ENCODE measurements around the gene QRSL1.
"Not testable (repeated sequence)": the region's sequence is repeated elsewhere in the genome, so short reads cannot be mapped to it uniquely, and the experiment has no call there.

QRSL1 gene

GRCh38 chr6:106629103-106629858, at the start of gene QRSL1, which contains the start of gene RTN4IP1:
Gene QRSL1 (plus strand): TSS chr6:106629578. CDS start chr6:106629682, 104 bp downstream.
Gene RTN4IP1 (minus strand): TSS chr6:106629498. CDS start chr6:106629021, 477 bp downstream.
- intact Hi-C loops (cut with micrococcal nuclease), result loop anchor here (1.0 kb wide), 1 partner anchor 8 kb away; no protein-coding TSS in a partner anchor
- peak within 1 kb of the TSS; percentile 91 for H3K27ac Mint-ChIP-seq
- H3K4me1 Mint-ChIP-seq (ENCODE audit: low read depth), result peaks cover 14% of the 10 kb centered on the region
- no peaks in the 10 kb centered on the region for H3K9me3 Mint-ChIP-seq
- peak within 1 kb of the TSS; percentile 81 for H3K4me3 Mint-ChIP-seq
- H3K36me3 Mint-ChIP-seq (ENCODE audit: low read depth), result peaks cover 22% of the 10 kb centered on the region
- no peaks in the 10 kb centered on the region for H3K27me3 Mint-ChIP-seq

DNA sequence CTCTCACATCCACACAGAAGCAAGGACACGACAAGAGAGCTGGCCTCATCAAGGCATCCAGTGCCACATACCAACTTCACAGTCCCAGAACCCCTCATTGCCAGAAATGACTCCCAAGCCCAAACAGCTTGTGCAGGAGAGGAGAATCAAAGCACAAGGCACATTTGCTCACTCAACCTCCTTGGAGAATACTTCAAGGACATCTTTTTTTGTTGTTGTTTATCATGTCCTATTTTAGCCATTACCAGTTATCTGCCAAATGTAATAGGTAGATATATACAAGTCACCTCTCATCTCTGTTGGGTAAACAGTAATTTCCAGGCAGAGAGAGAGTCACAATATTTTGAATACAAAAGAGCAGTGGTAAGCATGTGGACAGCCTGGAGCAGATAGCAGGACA, 47.9 kb upstream of the QRSL1 start:
- intact Hi-C loops (cut with micrococcal nuclease), result no loop called here
- no peaks in the 10 kb centered on the region for H3K9me3 Mint-ChIP-seq
- H3K27ac Mint-ChIP-seq, result no peak overlapping the region
- H3K27me3 Mint-ChIP-seq, result no peaks in the 10 kb centered on the region
- H3K4me3 Mint-ChIP-seq, result no peak overlapping the region
- H3K36me3 Mint-ChIP-seq (ENCODE audit: low read depth), result peaks cover 45% of the 10 kb centered on the region
- H3K4me1 Mint-ChIP-seq (ENCODE audit: low read depth), result no peaks in the 10 kb centered on the region

GRCh38 chr6:106586815-106587415, 42.5 kb upstream of the QRSL1 start:
- Mint-ChIP-seq H3K27me3 (no peaks in the 10 kb centered on the region), H3K9me3 (peaks cover 11% of the 10 kb centered on the region), H3K4me3 (no peak overlapping the region), H3K4me1 (ENCODE audit: low read depth) (peaks cover 6% of the 10 kb centered on the region), H3K36me3 (ENCODE audit: low read depth) (peaks cover 69% of the 10 kb centered on the region), H3K27ac (no peak overlapping the region)
- intact Hi-C loops (cut with micrococcal nuclease), result no loop called here

DNA sequence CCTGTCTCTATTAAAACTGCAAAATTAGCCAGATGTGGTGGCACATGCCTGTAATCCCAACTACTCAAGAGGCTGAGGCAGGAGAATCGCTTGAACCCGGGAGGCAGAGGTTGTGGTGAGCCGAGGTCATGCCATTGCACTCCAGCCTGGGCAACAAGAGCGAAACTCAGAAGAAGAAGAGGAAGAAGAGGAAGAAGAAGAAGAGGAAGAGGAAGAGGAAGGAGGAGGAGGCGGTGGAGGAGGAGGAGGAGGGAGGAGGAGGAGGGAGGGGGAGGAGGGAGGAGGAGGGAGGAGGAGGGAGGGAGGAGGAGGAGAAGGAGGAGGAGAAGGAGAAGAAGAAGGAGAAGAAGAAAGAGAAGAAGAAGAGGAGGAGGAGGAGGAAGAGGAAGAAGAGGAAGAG, 40.4 kb upstream of the QRSL1 start:
- H3K9me3 Mint-ChIP-seq, result peaks cover 11% of the 10 kb centered on the region
- peak overlapping the region; percentile 73 for H3K27ac Mint-ChIP-seq
- H3K4me3 Mint-ChIP-seq; intact Hi-C loops (cut with micrococcal nuclease); H3K4me1 Mint-ChIP-seq (ENCODE audit: low read depth); H3K27me3 Mint-ChIP-seq: not testable (repeated sequence)
- peaks cover 58% of the 10 kb centered on the region for H3K36me3 Mint-ChIP-seq (ENCODE audit: low read depth)

DNA sequence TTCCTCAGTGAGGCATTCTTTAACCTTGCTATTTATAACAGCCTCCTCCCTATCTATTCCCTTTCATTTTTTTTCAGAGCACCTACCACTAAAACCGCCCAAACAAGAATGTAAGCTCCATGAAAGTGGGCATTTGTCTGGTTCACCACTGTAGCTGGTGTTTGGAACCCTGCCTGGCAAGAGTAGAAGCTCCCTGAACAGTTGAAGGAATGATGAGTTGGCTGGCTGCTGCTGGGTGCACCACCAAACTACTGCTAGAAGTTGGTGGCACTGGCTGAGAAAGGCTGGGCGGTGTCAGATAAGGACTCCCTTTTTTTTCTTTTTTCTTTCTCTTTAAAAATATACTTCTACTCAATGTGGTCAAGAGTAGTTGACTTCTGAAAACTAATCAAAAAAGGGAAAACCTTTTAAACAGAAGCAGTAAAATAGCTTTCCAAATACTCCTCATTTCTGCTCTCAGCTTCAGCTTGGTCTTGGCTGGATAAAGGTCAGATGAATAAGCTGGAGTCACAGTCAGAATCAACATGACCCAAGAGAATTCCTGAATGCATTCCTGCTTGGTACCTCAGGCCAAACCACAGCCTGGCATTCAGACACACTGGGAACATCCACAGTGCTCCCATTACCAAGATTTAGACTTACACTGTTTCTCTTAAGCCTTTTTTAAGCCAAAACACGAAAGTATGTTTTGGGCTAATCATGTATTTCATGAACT, 38.1 kb upstream of the QRSL1 start:
- no peak overlapping the region for H3K4me3 Mint-ChIP-seq
- intact Hi-C loops (cut with micrococcal nuclease), result no loop called here
- peaks cover 11% of the 10 kb centered on the region for H3K9me3 Mint-ChIP-seq
- H3K36me3 Mint-ChIP-seq (ENCODE audit: low read depth), result peaks cover 49% of the 10 kb centered on the region
- H3K27me3 Mint-ChIP-seq, result no peaks in the 10 kb centered on the region
- H3K27ac Mint-ChIP-seq, result no peak overlapping the region
- H3K4me1 Mint-ChIP-seq (ENCODE audit: low read depth), result peaks cover 6% of the 10 kb centered on the region

- H3K36me3 Mint-ChIP-seq (ENCODE audit: low read depth), result peaks cover 39% of the 10 kb centered on the region
Measured at GRCh38 chr6:106599440-106599839, 29.9 kb upstream of the QRSL1 start.

DNA sequence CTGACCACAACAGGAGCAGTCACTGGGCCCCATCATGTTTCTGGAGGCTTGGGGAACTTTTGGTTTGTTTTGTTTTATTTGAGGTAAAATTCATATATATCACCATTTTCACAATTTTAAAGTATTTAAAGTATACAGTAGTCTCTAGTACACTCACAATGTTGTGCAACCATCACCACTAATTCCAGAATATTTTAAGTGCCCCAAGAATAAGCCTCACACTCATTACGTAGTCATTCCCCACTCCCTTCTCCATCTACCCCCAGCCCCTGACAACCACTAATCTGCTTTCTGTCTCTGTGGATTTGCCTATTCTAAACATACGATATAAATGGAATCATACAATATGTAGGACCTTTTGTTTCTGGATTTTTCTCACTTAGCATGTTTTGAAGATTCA, 29.0 kb upstream of the QRSL1 start:
- H3K9me3 Mint-ChIP-seq, result peaks cover 9% of the 10 kb centered on the region

More at GRCh38 chr6:106599440-106599839, 29.9 kb upstream of the QRSL1 start:
- Mint-ChIP-seq H3K9me3 (peaks cover 9% of the 10 kb centered on the region), H3K4me1 (ENCODE audit: low read depth) (no peaks in the 10 kb centered on the region), H3K27ac (no peak overlapping the region), H3K4me3 (no peak overlapping the region), H3K27me3 (no peaks in the 10 kb centered on the region)
- intact Hi-C loops (cut with micrococcal nuclease), result no loop called here

GRCh38 chr6:106608080-106608668, 21.2 kb upstream of the QRSL1 start:
- intact Hi-C loops (cut with micrococcal nuclease), result loop anchor here (1.0 kb wide), 1 partner anchor 371 kb away; no protein-coding TSS in a partner anchor
- Mint-ChIP-seq H3K4me3 (no peak overlapping the region), H3K27me3 (no peaks in the 10 kb centered on the region), H3K4me1 (ENCODE audit: low read depth) (no peaks in the 10 kb centered on the region), H3K9me3 (no peaks in the 10 kb centered on the region), H3K36me3 (ENCODE audit: low read depth) (peaks cover 27% of the 10 kb centered on the region), H3K27ac (no peak overlapping the region)

More for the DNA sequence above, 29.0 kb upstream of the QRSL1 start:
- intact Hi-C loops (cut with micrococcal nuclease), result no loop called here
- Mint-ChIP-seq H3K27me3 (no peaks in the 10 kb centered on the region), H3K27ac (no peak overlapping the region), H3K36me3 (ENCODE audit: low read depth) (peaks cover 48% of the 10 kb centered on the region), H3K4me3 (no peak overlapping the region), H3K4me1 (ENCODE audit: low read depth) (no peaks in the 10 kb centered on the region)

GRCh38 chr6:106609699-106610098, 19.7 kb upstream of the QRSL1 start:
- peaks cover 32% of the 10 kb centered on the region for H3K36me3 Mint-ChIP-seq (ENCODE audit: low read depth)
- no peak overlapping the region for H3K27ac Mint-ChIP-seq

DNA sequence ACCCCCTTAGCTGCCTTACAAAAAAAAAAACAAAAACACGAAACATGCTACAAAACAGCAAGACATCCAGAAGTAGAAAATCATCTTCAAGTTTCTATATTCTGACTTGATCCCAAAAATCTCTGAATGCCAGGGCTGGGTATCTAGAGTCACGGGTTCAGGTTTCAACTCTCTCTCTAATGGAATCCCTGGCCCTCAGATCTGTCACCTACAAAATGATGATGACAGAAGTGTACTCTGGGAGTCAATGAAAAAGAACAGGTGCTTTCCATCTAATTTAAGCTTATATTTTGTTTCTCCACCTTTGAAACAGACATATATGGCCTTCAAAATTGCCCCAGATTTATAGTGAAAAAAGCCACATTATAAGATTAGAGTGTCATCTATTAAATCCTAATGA, 18.3 kb upstream of the QRSL1 start:
- Mint-ChIP-seq H3K9me3 (no peaks in the 10 kb centered on the region), H3K36me3 (ENCODE audit: low read depth) (peaks cover 27% of the 10 kb centered on the region), H3K4me3 (no peak overlapping the region), H3K4me1 (ENCODE audit: low read depth) (no peaks in the 10 kb centered on the region), H3K27ac (no peak overlapping the region), H3K27me3 (no peaks in the 10 kb centered on the region)
- intact Hi-C loops (cut with micrococcal nuclease), result no loop called here

More at GRCh38 chr6:106609699-106610098, 19.7 kb upstream of the QRSL1 start:
- intact Hi-C loops (cut with micrococcal nuclease), result no loop called here
- Mint-ChIP-seq H3K27me3 (no peaks in the 10 kb centered on the region), H3K9me3 (no peaks in the 10 kb centered on the region), H3K4me1 (ENCODE audit: low read depth) (no peaks in the 10 kb centered on the region), H3K4me3 (no peak overlapping the region)

DNA sequence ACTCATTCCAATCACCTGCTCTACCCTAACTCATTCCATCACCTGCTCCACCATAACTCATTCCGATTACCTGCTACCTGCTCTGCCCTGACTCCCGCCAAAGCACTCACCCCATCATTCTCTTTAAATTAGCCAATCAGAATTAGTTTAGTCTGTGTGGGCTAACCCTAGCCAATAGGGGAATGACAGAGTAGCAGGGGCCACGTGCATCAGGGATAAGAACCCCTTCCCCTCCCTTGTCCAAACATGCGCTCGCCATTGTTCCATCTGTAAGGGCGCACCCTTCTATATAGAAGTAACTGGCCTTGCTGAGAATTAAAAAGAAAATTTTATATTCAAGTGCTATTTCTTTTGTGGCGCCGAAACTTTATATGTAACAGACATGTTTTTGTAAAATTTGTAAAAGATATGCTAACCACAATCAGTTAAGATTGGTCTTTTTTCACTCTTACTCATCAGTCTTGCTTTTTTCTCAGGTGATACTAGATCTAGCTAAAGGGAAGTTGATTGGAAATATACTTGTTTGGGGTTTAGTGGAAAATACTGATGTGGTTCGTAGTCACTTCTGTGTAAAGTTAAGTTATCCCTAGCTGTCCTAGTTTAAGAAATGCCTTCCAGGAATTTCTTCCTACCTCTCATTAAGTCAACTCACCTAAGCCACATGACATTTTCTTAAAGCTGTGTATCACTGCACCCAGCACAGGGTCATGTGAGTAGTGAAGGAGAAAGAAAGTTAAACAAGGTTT, 16.5 kb upstream of the QRSL1 start:
- Mint-ChIP-seq H3K4me3 (no peak overlapping the region), H3K27me3 (no peaks in the 10 kb centered on the region), H3K27ac (no peak overlapping the region), H3K4me1 (ENCODE audit: low read depth) (no peaks in the 10 kb centered on the region), H3K36me3 (ENCODE audit: low read depth) (peaks cover 34% of the 10 kb centered on the region), H3K9me3 (no peaks in the 10 kb centered on the region)
- intact Hi-C loops (cut with micrococcal nuclease), result no loop called here

DNA sequence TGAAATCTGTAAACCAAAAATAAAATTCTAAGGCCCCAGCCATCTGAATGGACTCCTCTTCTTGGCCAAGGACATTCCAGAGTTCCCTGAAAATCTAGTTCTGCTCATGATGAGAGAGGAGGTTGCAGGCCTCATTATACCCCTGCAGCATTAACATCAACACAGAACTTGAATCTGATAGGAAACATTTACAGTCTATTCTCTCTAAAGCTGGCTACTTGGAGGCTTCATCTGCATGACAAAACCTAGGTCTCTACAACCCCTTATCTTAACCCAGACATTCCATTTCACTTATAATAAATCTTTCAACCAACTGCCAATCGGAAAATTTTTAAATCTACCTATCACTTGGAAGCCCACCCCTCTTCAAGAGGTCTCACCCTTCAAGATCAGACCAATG, 15.8 kb upstream of the QRSL1 start:
- Mint-ChIP-seq H3K4me3 (no peak overlapping the region), H3K27me3 (no peaks in the 10 kb centered on the region), H3K4me1 (ENCODE audit: low read depth) (no peaks in the 10 kb centered on the region), H3K9me3 (no peaks in the 10 kb centered on the region), H3K27ac (no peak overlapping the region), H3K36me3 (ENCODE audit: low read depth) (peaks cover 41% of the 10 kb centered on the region)
- intact Hi-C loops (cut with micrococcal nuclease), result no loop called here

DNA sequence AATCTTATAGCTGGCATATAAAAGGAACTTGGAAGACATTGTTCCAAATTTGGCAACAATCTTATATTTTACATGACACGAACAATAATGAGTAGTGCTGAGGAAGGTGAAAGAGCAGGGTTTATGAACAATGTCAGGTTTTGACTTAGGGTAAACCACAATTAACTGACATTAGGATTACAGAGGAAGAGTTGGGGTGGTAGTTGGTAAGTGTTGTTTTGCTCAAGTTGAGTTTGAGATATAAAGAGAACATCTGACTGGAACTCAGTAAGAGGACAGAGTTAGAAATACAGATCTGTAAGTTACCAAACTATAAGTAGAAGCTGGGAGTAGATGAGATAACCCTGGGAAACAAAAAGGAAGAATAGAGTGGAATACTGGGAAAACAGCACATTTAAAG, 15.2 kb upstream of the QRSL1 start:
- Mint-ChIP-seq H3K27me3 (no peaks in the 10 kb centered on the region), H3K36me3 (ENCODE audit: low read depth) (peaks cover 41% of the 10 kb centered on the region), H3K27ac (no peak overlapping the region), H3K4me1 (ENCODE audit: low read depth) (no peaks in the 10 kb centered on the region), H3K4me3 (no peak overlapping the region), H3K9me3 (no peaks in the 10 kb centered on the region)
- intact Hi-C loops (cut with micrococcal nuclease), result no loop called here
